Bronchial epithelial cell (primary cell): ENCODE measurements around the gene CAPZB. TPM values are rescaled to one million over a fixed set of nuclear protein-coding genes. Genes with fewer than 3 reads are reported as not detected.
A peak's percentile ranks its signal among the peaks of the same experiment; 100 is the strongest.

Experiments
- DNase-seq: peaks from one replicate; pipeline ENCODE4 v3.0.0-alpha.2; 2010; ENCODE audit warnings: low read depth
- FAIRE-seq: peaks from 2 replicates; lab custom pipeline; 2011; peaks lifted over from hg19 to GRCh38; lab: Jason Lieb, UNC
- H3K27me3 ChIP-seq: 2 replicates; pipeline ENCODE4 v1.5.1; 2011; ENCODE audit warnings: low read length; ENCODE audit not compliant: control insufficient read depth, insufficient read depth
- H3K36me3 ChIP-seq: 2 replicates; pipeline ENCODE4 v1.5.1; 2011; ENCODE audit warnings: low read length; ENCODE audit not compliant: control insufficient read depth, insufficient read depth
- H3K4me3 ChIP-seq: 2 replicates; pipeline ENCODE4 v1.5.1; 2011; ENCODE audit warnings: mild to moderate bottlenecking, low read depth, low read length, control low read depth
- total RNA-seq: library from RNA; depleted of rRNA; stranded (reverse); fragments of >200 nt; gene quantifications from 2 replicates; pipeline ENCODE4 v1.2.1, GENCODE V29; 2014
- TF ChIP-seq, protein P1 (sequence below): IDR thresholded peaks from 2 replicates; pipeline ENCODE4 v1.5.1; 2011; ENCODE audit warnings: mild to moderate bottlenecking, moderate library complexity, low read length, control low read depth, inconsistent platforms; ENCODE audit not compliant: insufficient read depth, severe bottlenecking

Gene CAPZB
- total RNA-seq, 1 donor from 2014 or later, result 73.5 TPM

DNA sequence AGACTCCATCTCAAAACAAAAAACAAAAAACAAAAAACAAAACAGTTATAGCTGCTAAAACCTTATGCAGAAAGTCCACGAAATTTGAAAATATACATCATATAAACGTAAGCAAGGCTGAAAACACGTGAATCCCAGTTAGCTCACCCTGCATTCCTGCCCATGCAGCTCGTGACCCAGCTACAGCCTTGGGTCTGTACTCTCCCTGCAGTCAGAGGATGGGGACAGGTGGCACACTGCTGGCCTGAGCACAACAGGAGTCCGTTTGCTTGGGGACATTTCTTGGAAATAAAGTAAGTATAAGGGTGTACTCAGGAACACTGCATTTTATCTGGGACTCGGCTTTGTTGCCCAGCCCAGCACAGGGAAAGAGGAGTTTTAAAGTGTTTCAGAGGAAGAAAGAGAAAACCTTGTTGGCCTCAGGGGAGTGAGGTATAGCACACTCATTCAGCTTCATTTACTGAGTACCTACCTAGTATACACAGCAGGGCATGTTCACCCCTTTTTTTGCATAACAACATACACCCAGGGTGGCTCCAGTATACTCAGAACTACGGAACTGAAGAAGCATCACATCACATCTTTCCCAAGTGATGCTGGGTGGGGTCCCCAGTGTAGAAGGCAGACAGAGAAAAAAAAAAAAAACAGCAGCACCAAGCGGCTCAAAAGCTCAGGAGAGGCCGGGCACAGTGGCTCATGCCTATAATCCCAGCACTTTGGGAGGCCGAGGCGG lies 44.1 kb downstream of the CAPZB start:
- H3K4me3 ChIP-seq, result no peak overlapping the region
- FAIRE-seq (no peak), DNase-seq (no peak)
- no peaks in the 10 kb centered on the region for H3K27me3 ChIP-seq
- TF ChIP-seq, protein P1, sequence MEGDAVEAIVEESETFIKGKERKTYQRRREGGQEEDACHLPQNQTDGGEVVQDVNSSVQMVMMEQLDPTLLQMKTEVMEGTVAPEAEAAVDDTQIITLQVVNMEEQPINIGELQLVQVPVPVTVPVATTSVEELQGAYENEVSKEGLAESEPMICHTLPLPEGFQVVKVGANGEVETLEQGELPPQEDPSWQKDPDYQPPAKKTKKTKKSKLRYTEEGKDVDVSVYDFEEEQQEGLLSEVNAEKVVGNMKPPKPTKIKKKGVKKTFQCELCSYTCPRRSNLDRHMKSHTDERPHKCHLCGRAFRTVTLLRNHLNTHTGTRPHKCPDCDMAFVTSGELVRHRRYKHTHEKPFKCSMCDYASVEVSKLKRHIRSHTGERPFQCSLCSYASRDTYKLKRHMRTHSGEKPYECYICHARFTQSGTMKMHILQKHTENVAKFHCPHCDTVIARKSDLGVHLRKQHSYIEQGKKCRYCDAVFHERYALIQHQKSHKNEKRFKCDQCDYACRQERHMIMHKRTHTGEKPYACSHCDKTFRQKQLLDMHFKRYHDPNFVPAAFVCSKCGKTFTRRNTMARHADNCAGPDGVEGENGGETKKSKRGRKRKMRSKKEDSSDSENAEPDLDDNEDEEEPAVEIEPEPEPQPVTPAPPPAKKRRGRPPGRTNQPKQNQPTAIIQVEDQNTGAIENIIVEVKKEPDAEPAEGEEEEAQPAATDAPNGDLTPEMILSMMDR, result no peak
- peaks cover 5% of the 10 kb centered on the region for H3K36me3 ChIP-seq

GRCh38 chr1:19439464-19440171 lies 45.7 kb downstream of the CAPZB start:
- DNase-seq (no peak), FAIRE-seq (no peak)
- TF ChIP-seq, protein P1, result peak; percentile 15
- Histone ChIP-seq H3K4me3 (no peak overlapping the region), H3K36me3 (peaks cover 5% of the 10 kb centered on the region), H3K27me3 (no peaks in the 10 kb centered on the region)

DNA sequence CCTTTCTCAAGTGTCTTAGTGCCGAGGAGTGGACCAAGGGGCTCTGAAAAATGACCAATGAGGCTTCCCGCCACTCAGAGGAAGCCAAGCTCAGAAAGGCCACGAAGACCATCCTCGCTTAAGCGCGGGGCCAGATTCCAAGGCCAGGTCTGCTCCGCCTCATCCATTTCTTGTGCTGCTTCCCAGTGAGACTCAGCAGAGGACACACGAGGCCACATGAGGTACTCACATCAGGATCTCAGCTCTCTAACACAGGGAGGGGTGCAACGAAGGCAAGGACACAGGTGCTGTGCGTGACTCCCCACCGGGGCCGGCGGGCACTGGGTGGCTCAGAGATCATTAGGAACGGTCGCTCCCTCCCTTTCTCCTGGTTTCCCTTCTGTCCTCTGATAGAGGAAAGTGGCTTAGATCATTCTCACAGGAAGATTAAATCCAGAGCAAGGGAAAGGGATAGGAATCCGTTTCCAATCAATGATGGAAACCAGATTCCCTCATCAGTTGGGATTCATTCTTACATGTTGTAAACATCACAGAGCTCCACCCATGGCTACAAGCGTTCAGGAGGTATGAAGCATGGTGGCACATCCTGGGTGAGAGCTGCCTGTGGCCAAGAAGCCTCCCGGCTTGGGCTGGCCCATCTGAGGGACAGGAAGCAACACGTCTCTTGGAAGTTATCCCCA lies 46.7 kb downstream of the CAPZB start:
- DNase-seq (no peak), FAIRE-seq (no peak)
- no peaks in the 10 kb centered on the region for H3K27me3 ChIP-seq
- H3K4me3 ChIP-seq, result no peak overlapping the region
- TF ChIP-seq, protein P1, result no peak
- peaks cover 4% of the 10 kb centered on the region for H3K36me3 ChIP-seq

GRCh38 chr1:19437891-19438294 lies 47.4 kb downstream of the CAPZB start:
- DNase-seq (no peak), FAIRE-seq (no peak)
- no peaks in the 10 kb centered on the region for H3K27me3 ChIP-seq
- peaks cover 3% of the 10 kb centered on the region for H3K36me3 ChIP-seq
- H3K4me3 ChIP-seq, result no peak overlapping the region
- TF ChIP-seq, protein P1, result no peak

DNA sequence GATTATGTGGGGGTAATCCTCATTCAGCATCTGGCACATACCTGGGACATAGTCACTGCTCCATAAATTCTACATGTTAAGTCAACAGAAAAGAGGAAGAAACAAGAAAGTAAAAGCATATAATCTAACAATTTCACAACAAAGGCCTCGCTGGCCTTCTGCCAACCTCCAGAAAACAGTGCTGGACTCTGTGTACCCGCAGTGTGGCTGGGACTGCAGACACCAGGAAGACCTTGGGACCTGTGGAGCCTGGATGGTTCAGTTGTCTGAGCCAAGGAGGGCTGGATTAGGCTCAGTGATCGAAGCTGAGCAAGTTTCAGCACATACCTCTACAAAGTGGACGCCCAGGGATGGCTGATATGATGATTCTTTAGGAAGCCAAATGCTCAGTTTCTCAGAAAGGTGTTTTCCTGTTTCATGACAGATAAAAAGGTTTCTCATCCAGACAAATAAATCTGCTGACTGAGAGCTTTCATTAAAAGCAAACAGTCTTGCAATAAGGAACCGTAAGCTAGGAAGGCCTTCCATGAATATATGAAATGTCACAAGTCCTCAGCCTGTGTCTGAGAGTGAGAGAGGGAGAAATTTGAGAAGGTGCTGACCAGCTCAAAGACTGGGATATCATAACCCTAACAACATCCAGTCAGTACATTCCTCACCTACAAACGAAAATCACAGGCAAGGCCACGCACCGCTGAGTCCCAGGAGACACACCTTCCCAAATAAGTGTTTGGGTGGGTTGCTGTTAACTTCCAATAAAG lies 48.4 kb downstream of the CAPZB start:
- Histone ChIP-seq H3K4me3 (no peak overlapping the region), H3K36me3 (peaks cover 1% of the 10 kb centered on the region), H3K27me3 (no peaks in the 10 kb centered on the region)
- DNase-seq (peak; percentile 88), FAIRE-seq (no peak)
- TF ChIP-seq, protein P1, result no peak
